Endothelial cell of umbilical vein (primary cell): ENCODE data around the gene SULT1C4.

Experiments
- POLR2A ChIP-seq: IDR thresholded peaks from 2 replicates; pipeline ENCODE4 v1.6.1; 2012; ENCODE audit warnings: low read depth, mild to moderate bottlenecking, control low read depth, low read length
- TF ChIP-seq, protein P1 (sequence below), 2 donors: IDR thresholded peaks; 1 replicate in 1 of 2; 2 replicates in 1 of 2; pipeline ENCODE4 v1.5.1; 2011; ENCODE audit warnings: low read length in 2 of 2, mild to moderate bottlenecking in 2 of 2, moderate library complexity in 2 of 2, control low read depth in 1 of 2, inconsistent platforms in 1 of 2, low read depth in 1 of 2; ENCODE audit not compliant: insufficient read depth in 1 of 2; ENCODE audit errors: extremely low read depth in 1 of 2

DNA sequence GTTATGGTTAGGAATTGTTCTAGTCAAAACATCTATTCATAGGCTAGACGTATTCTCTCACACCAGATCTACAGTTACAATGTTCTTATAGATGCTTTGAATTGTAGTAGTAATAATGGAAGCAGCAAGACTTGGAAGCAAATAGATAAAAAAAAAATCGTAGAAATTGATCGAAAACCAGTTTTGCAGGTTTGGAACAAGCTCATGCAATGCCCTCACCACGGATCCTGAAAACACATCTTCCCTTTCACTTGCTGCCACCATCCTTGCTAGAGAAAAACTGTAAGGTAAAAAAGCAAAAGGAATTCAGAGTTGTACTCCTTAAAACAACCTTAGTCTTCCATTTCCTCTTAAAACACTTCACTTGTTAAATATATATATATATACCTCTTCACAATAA is 4.4 kb downstream of the SULT1C4 start:
- TF ChIP-seq, protein P1, sequence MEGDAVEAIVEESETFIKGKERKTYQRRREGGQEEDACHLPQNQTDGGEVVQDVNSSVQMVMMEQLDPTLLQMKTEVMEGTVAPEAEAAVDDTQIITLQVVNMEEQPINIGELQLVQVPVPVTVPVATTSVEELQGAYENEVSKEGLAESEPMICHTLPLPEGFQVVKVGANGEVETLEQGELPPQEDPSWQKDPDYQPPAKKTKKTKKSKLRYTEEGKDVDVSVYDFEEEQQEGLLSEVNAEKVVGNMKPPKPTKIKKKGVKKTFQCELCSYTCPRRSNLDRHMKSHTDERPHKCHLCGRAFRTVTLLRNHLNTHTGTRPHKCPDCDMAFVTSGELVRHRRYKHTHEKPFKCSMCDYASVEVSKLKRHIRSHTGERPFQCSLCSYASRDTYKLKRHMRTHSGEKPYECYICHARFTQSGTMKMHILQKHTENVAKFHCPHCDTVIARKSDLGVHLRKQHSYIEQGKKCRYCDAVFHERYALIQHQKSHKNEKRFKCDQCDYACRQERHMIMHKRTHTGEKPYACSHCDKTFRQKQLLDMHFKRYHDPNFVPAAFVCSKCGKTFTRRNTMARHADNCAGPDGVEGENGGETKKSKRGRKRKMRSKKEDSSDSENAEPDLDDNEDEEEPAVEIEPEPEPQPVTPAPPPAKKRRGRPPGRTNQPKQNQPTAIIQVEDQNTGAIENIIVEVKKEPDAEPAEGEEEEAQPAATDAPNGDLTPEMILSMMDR (IDR thresholded peaks at IDR 0.05; ENCODE audit: extremely low read depth in 1 of 2, insufficient read depth in 1 of 2, low read depth in 1 of 2, low read length in 2 of 2) = no peak
- TF ChIP-seq POLR2A = no peak
